Stimulated activated CD8-positive, alpha-beta memory T cell treated with anti-CD3 and anti-CD28 coated beads, Interleukin-4, amount 100 ng/mL, for 24 hours (primary cell): ENCODE measurements around the gene MGAT3.

Source experiments
- DNase-seq: peaks from one replicate; pipeline ENCODE4 v3.0.0-alpha.2; 2020; ENCODE audit warnings: low read depth

MGAT3 gene

DNA sequence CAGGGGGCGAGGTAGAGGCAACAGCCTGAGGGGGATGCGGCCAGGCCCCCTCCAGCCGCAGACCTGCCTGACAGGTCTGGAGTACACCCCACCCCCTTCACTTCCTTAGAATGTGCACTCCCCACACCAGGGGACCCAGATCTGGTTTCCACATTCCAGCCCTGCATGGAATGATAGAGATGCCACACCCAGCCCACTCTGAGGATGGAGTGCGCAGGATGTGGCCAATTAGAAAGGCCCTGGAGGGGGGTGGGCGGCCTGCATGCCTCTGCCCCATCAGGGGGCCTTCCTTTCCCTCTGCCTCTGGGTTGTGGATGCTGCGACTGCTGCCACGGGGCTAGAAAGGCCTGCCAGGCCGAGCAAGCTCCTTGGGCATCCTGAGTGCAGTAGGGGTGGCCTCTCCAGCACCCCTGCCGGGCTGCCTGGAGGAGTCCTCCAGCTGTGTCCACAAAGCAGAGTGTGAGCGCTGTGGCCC, 28.2 kb upstream of the MGAT3 start:
- no peak for DNase-seq

GRCh38 chr22:39429186-39429585, 27.6 kb upstream of the MGAT3 start:
- no peak for DNase-seq

DNA sequence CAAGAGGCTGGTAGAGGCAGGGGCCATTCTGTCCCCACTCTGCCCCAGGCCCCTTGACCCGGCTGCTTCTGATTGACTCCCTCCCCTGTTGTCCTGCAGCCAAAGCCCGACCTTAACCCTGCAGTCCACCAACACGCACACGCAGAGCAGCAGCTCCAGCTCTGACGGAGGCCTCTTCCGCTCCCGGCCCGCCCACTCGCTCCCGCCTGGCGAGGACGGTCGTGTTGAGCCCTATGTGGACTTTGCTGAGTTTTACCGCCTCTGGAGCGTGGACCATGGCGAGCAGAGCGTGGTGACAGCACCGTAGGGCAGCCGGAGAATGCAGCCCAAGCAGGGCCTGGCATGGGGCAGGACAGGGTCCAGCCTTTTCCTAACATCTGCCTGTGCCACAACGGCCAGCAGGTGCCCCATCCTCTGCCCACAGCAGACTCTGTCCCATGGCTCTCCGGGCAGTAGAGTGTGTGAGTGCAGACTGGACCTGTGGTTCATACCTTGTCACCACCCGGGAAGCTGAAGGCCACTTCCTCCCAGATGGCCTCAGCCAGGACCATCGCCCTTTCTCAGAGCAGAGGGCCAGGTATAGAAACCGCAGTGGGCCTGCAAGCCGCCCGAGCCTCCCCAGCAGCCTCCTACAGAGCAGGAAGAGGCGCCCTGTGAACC, 26.8 kb upstream of the MGAT3 start:
- no peak for DNase-seq

DNA sequence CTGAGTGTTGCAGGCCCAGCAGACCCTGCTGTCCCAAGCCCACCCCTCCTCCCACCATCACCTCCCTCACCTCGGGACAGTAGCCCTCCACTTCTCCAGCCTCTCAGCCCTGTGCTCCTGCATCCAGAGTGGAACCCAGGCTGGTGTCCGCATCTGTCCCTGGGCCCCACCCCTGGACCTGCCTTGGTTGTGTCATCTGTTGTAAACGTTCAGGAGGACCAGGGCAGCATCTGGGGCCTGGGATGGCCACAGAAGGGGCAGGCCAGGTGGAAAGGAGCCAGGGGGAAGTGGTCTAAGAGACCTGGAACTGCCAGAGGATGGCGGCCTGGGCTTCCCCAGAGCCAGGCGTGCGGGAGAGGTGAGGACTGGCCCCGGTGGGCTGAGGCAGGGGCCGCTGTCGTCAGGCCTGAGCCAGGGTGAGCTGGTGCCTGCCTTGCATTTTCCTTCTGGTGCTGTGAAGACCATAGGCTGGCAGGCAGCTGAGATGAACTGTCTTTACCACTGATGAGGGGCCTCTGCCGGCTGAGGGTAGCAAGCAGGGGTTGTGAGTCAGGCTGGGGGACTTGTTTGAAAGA, 26.1 kb upstream of the MGAT3 start:
- DNase-seq, result no peak

DNA sequence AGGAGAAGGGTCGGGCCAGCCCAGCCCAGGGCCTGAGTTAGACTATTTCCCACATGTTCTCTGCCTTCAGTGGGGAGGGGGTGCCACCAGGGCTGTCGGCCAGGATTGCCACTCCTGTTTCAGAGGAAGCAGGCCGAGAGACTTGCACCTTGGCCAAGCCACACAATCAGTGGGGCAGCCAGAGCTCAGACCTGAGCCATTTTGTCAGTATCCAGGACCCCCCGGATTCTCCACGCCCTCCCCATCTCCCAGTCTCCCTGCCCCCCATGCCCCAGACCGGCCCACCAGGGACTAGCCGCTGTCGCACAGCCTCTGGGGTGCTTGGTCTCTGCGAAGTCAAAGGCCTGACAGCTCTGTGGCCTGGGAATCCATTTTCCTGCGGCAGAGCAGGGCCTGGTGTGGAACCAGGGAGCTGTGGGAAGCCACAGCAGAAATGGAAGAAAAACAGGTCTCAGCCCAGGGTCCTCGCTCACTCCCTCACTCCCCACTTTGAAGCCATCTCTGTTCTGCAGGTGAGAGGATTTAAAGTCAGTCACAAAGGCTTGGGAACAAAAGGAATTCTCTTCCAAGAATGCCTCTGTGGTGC, 25.5 kb upstream of the MGAT3 start:
- DNase-seq, result no peak

DNA sequence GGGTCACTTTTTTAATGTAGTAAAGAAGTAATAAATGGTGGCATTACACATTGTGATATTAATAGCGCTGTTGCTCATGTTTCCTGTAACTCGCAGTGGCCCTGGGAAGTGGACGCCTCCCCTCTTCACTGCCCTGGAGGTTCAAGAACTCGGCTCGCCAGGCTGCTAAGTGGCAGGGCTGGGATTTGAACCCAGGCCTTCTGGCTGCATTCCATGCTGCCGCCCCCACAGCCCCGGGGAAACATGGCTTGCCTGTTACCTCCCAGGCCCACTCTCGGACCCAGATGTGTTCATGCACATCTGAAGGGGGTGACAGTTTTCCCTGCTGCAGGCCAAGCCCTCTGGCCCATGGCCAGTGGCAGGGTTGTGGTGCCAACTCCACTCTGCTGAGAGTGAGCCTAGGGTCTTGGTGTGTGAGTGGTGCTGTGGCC, 25.0 kb upstream of the MGAT3 start:
- no peak for DNase-seq

DNA sequence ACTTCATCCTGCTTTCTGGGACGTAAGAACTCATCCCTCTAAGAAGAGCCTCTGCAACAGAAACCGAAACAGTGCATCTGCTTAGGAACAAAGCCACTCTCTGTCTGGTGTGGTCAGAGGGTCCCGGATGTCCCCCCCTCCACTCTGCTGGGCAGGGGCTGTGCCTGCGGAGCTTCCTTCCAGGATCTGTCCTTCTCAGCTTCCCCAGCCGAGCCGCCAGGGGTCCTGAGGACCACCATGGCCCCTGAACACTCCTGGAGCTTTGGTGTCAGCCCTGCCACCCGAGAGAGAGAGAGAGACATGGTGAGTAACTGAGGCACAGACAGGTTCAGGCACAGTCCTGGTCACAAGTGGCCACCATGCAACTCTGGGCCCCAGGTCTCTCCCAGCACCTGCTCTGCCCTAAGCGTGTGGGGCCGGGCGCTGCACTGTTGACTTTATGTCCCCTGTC, 24.4 kb upstream of the MGAT3 start:
- no peak for DNase-seq

DNA sequence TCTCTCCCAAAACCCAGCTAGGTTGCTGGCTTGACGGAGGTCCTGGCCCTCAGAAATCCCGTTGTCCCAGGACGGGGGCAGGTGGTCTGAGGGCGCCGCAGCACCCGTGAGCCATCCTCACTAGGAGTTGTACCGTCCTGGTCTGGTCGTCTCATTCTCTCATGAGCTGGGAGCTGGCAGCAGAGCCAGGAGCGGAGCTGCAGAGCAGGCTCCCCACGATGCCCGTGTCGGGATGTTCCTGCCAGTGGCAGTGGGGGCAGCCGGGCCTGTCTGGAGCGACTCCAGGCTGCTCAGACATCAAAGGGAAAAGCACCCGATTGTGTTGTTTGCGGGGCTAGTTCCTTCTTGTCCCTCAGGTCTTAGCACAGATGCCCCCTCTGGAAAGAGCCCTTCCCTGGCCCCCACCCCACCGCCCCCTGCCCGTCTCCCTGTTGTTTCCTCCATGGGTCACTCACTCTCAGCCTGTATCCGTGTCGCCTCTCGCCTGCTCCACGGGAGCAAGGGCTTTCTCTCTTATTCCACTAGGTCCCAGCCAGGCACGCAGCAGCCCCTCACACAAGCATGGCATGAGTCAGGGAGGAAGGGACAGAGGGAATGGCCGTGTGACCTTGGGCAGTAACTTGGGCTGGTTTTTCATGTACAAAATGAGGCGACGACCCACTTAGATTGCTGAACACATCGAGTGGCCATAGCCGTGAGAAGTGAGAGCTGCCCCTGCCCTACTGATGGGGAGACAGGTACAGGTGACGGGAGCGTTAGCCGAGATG, 23.2 kb upstream of the MGAT3 start:
- DNase-seq, result no peak

DNA sequence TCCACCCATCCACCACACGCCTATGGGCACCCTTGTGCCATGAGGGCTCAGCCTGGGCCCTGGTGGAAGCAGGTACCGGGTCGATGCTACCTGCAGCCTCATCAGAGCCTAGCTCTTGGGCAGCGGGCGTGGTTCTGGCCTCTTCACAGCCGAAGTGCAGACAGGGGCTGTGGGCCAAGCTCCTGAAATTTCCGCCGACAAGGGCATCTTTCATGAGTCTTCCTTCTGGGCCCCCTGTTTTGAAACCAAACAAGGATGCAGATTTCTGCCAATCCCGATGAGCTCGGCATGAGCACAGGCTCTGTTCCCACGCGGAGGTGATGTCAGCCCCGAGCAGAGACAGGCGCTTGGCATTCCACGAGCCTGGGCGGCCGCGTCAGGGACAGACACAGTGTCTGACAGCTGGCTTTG, 22.6 kb upstream of the MGAT3 start:
- no peak for DNase-seq

GRCh38 chr22:39434721-39435120, 22.1 kb upstream of the MGAT3 start:
- DNase-seq, result no peak

DNA sequence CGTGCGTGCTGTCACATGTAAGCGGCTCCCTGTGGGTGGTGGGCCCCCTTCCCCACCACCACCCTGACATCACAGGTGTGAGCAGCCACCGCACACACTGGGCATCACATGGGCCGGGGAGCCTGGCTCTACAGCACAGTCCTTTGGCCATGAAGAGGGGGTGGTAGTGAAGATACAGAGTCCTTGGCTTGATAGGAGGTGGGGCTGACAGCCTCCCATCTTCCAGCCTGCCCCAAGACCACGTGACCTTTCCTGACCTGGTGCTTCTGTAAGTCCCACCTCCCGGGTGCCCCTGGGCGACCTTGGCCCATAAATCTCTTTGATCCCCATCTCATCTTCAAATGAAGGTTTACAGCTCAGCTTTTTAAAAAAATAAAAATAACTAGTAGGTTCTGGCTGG, 21.2 kb upstream of the MGAT3 start:
- no peak for DNase-seq

DNA sequence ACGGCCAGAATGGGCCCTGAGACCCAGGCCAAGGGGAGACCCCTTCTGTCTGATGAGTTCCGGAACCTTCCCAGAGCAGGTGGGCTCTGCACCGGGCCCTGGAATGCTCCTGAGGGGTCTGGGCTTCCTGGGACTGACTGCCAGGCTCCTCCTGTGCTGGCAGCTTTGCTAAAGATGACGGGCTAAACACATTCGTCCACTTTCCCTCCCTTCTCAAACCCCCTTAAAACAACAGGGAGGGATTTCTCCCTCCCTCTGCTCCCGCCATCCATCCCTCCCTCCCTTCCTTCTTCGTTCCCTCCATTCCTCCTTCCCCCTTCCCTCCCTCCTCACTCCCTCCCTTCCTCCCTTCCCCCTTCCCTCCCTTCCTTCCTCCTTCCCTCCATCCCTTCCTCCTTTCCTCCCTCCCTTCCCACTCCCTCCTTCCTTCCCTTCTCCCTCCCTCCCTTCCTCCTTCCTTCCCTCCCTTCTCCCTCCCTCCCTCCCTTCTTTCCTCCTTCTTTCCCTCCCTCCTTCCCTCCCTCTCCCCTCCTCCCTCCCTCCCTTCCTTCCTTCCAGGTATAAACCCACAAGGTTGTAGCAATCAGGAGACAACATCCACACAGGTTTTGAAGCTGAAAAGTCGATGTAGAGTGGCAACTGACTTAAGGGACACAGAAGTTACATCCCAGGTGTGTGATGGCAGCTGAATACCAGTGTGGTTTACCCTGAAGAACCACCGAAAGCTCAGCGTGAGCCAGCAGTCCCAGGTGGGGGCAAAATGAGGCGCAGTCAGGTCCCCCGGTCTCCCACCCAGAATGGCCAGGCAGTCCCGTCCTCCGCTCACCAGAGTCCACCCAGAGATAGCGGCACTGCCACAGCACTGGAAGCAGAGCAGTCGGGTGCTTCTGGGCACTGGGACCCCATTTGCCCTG, 18.8 kb upstream of the MGAT3 start:
- DNase-seq, result no peak

- no peak for DNase-seq
These were observed 17.6 kb upstream of the MGAT3 start for GRCh38 chr22:39439170-39439569.

- DNase-seq, result no peak
These were observed 13.4 kb upstream of the MGAT3 start for GRCh38 chr22:39443398-39443797.

DNA sequence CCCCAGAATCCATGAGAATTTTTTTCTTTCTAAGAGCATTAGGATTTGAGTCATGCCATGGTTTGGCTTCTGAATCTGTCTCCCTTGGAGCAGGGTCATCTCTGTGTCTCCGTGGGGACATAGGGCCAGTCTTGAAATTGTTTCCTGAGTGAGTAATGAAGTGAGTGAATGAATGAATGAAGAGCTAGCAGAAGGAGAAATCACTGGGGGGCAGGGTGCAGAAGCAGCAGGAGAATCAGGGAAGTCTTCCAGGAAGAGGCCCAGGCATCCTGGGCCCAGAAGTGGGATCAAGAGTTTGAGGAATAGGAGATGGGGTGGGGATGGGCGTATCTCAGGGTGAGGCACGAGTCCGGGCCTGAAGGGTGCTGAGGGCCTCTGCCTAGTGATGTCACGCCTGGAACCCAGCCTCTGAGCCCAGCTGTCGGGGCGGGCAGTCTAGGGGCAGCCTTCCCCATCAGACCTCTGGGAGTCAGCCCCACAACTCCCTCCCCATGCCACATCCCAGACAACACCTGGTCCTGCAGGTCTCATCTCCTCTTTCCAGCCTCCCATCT, 12.5 kb upstream of the MGAT3 start:
- no peak for DNase-seq

GRCh38 chr22:39444937-39445465, 11.8 kb upstream of the MGAT3 start:
- no peak for DNase-seq

- DNase-seq, result no peak
These were observed 11.1 kb upstream of the MGAT3 start for GRCh38 chr22:39445678-39446077.

DNA sequence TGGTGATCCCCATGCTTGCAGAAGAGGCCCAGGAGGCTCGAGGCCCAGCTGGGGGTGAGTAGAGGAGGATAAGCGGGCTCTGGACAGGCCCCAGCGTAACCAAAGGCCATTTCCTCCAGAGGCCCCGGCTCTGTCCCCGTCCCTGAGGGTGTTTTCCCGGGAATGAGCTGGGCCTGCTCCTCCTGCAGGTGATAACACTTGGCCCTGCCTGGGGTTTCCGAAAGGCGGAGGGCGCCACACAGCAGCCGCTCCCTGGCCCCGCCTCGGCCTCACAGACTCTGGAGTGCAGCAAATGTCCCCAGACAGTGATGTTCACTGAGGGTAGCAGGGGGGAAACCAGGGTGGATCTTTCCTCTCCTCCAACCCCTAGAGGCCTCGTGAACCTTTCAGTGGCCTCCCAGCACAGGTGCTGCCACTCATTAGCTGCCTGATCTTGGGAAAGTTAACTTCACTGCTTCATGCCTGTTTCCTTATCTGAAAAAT, 10.5 kb upstream of the MGAT3 start:
- DNase-seq, result no peak

GRCh38 chr22:39448205-39449054, 8.4 kb upstream of the MGAT3 start:
- no peak for DNase-seq

- DNase-seq, result no peak
These were observed 7.1 kb upstream of the MGAT3 start for GRCh38 chr22:39449708-39450107.
